Measurements from ENCODE around the gene SLC39A11. TPM values are rescaled to one million over a fixed set of nuclear protein-coding genes. Genes with fewer than 3 reads are reported as not detected.

The SLC39A11 gene
- total and polyA plus RNA-seq, 8 donors, result 13.6 to 49.0 (median 17.5) TPM

DNA sequence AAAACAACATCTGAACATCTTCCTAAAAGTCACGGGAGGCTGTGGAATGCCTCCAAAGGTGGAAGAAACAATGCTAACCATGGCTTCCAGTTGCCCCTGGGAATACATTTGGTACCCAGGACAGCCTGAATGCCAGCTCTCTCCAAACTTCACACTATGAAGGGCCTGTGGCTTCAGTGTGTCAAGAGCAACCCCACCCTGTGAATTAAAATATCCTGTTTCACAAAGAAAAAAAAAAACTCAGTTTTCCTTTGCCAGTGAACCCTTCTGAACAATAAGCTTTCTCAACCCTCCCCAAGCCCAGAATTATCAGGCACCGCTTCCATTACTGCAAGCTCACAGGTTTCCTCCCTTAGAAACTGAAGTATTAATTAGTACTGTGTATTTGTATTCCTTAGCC is 69.8 kb downstream of the SLC39A11 start:
- peak overlapping the region in 1 of 2 donors; percentile 5 for H3K27ac ChIP-seq
- no peaks in the 10 kb centered on the region for H3K27me3 ChIP-seq
- no peak for ATAC-seq
- H3K4me3 ChIP-seq, result no peak overlapping the region
- no peaks in the 10 kb centered on the region for H3K4me1 ChIP-seq
- H3K36me3 ChIP-seq, result no peaks in the 10 kb centered on the region
- H3K9me3 ChIP-seq, result peaks cover 0 to 25% of the 10 kb centered on the region in 2 donors
- TF ChIP-seq, protein P1, sequence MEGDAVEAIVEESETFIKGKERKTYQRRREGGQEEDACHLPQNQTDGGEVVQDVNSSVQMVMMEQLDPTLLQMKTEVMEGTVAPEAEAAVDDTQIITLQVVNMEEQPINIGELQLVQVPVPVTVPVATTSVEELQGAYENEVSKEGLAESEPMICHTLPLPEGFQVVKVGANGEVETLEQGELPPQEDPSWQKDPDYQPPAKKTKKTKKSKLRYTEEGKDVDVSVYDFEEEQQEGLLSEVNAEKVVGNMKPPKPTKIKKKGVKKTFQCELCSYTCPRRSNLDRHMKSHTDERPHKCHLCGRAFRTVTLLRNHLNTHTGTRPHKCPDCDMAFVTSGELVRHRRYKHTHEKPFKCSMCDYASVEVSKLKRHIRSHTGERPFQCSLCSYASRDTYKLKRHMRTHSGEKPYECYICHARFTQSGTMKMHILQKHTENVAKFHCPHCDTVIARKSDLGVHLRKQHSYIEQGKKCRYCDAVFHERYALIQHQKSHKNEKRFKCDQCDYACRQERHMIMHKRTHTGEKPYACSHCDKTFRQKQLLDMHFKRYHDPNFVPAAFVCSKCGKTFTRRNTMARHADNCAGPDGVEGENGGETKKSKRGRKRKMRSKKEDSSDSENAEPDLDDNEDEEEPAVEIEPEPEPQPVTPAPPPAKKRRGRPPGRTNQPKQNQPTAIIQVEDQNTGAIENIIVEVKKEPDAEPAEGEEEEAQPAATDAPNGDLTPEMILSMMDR (IDR thresholded peaks at IDR 0.05), result no peak
- intact Hi-C loops (cut with DNase I), result no loop called here
- DNase-seq, result no peak

DNA sequence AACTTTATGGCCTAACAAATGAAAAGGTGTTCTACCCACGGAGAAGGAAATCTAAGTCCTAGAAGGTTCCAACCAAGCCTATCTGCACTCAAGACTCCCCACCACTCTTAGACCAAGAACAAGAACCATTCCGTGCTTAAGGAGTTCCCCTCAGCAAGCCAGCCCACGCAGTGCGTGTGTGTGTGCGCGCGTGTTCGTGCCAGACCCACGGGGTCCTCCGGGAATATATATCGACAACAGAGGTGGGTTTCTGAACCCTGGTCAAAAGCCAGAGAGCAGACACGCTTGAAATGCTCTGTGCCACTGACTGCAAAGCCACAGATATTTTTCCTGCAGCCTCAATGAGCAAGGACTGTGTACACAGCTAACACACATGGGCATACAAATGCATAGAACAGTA is 70.7 kb downstream of the SLC39A11 start:
- ATAC-seq (no peak), DNase-seq (no peak)
- no peaks in the 10 kb centered on the region for H3K36me3 ChIP-seq
- H3K4me3 ChIP-seq, result no peak overlapping the region
- H3K27me3 ChIP-seq, result no peaks in the 10 kb centered on the region
- H3K9me3 ChIP-seq, result peaks cover 0 to 25% of the 10 kb centered on the region in 2 donors
- TF ChIP-seq, protein P1 (IDR thresholded peaks at IDR 0.05), result no peak
- no peaks in the 10 kb centered on the region for H3K4me1 ChIP-seq
- H3K27ac ChIP-seq, result no peak overlapping the region
- intact Hi-C loops (cut with DNase I), result no loop called here

DNA sequence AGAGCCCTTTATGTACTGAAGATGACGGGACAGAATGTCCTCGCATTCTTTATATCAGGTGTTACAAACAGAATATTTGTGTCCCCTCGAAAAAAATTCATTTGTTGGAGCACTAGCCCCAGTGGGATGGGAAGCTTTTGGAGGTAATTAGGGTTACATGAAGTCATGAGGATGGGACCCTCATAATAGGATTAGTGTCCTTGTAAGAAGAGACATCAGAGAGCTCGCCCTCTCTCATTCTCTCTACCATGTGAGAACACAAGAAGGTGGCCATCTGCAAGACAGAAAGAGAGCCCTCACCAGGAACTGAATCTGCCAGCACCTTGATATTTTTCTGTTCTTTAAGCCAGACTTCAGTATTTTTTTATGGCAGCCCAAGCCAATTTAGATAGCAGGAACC is 72.4 kb downstream of the SLC39A11 start:
- TF ChIP-seq, protein P1 (IDR thresholded peaks at IDR 0.05), result no peak
- Histone ChIP-seq H3K36me3 (no peaks in the 10 kb centered on the region), H3K27me3 (no peaks in the 10 kb centered on the region), H3K27ac (no peak overlapping the region), H3K4me1 (no peaks in the 10 kb centered on the region), H3K4me3 (no peak overlapping the region), H3K9me3 (peaks cover 0 to 25% of the 10 kb centered on the region in 2 donors)
- intact Hi-C loops (cut with DNase I), result no loop called here
- ATAC-seq (no peak), DNase-seq (no peak)

DNA sequence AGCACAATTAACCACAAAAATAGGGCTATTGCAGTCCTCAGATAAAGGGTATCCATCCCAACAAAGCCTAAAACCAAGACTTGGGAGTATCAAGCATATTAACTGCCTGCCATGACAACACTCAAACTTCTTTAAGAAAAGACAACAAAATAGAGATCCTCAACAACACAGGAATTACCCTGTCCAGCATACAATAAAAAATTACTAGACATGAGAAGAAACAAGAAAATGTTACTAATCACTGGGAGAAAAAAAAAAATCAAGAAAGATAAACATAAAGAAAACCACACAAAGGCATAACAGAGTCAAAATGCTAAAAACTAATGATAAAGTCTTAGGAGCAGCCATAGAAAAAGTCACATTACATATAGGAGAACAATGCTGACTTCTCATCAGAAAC is 73.9 kb downstream of the SLC39A11 start:
- no peak for ATAC-seq
- Histone ChIP-seq H3K4me1 (peaks cover 0 to 4% of the 10 kb centered on the region in 2 donors), H3K27me3 (no peaks in the 10 kb centered on the region), H3K9me3 (peaks cover 0 to 25% of the 10 kb centered on the region in 2 donors), H3K4me3 (no peak overlapping the region), H3K27ac (no peak overlapping the region), H3K36me3 (no peaks in the 10 kb centered on the region)
- DNase-seq, result no peak
- intact Hi-C loops (cut with DNase I), result no loop called here
- TF ChIP-seq, protein P1 (IDR thresholded peaks at IDR 0.05), result no peak

DNA sequence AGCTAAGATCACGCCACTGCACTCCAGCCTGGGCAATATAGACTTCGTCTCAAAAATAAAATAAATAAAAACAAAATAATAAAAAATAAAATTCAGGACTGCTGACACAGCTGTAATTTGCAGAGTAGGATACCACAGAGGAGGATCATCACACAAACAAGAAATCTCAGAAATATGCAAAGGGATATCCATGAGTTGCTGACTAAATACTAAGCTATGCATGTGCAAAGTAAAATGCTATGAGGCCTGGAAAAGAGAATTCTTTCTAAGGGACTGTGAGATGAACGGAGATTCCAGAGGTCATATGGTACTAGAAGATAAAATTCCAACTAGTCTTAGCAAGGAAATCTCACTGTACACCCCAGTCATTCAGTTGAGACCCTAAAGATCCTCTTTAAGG is 74.8 kb downstream of the SLC39A11 start:
- Histone ChIP-seq H3K4me3 (no peak overlapping the region), H3K27ac (no peak overlapping the region), H3K4me1 (peaks cover 0 to 4% of the 10 kb centered on the region in 2 donors), H3K27me3 (no peaks in the 10 kb centered on the region), H3K9me3 (peaks cover 0 to 25% of the 10 kb centered on the region in 2 donors), H3K36me3 (no peaks in the 10 kb centered on the region)
- DNase-seq (no peak), ATAC-seq (no peak)
- TF ChIP-seq, protein P1 (IDR thresholded peaks at IDR 0.05), result no peak
- intact Hi-C loops (cut with DNase I), result no loop called here
